Fibroblast of mammary gland (primary cell): ENCODE results near the gene HHAT.

Experiments used
- DNase-seq: peaks from one replicate; pipeline ENCODE4 v3.0.0-alpha.2; 2010; ENCODE audit warnings: low read depth
- H3K4me3 ChIP-seq: 2 replicates; pipeline ENCODE4 v1.5.1; 2011; ENCODE audit warnings: low read depth, mild to moderate bottlenecking, low read length, moderate library complexity; ENCODE audit not compliant: control insufficient read depth
- CTCF ChIP-seq: conservative IDR thresholded peaks from 2 replicates; pipeline ENCODE4 v1.5.1; 2011; ENCODE audit warnings: low read depth, low read length, inconsistent platforms; ENCODE audit not compliant: control insufficient read depth, insufficient read depth

The HHAT gene

GRCh38 chr1:210483821-210484220 is 155.1 kb downstream of the HHAT start:
- no peak for DNase-seq
- TF ChIP-seq CTCF, result no peak
- H3K4me3 ChIP-seq, result no peak overlapping the region

DNA sequence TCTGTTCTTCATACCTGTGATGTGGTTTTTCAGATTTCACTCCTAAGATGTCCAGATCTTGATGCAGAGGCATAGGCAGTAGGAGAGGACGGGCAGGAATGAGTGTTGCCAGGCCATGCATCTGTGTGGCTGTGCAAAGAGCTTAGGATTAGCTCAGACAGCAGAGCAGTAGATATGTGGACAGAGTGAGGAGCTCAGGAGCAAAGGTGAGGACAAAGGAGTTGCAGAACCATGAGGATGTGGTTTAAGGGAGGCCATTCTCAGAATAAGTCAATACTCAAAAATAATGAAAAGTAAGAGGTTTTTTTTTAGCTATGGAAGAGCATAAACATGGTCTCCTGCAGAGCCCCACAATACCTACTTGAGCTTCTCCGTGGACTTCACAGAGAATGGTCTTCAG is 158.3 kb downstream of the HHAT start:
- DNase-seq, result no peak
- no peak for TF ChIP-seq CTCF

DNA sequence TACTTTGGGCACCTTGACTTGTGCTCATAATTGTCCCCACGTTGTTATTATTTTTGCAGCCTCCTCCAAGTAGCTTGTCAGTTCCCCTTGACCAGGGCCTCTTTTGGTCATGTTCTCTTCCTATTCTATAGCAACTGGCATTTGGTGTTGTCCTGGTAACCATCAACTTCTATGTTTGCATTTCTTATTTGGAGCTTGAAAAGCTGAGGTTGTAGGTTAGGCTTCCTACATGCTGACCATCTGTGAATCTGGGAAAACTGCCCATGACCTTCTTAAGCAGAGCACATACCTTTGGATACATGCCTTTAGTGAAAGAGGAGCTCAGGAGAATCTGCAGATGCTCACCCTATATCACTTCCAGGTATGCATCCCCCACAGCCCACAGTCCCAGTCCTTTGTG is 160.8 kb downstream of the HHAT start:
- no peak for DNase-seq
- no peak overlapping the region for H3K4me3 ChIP-seq
- no peak for TF ChIP-seq CTCF

More for the DNA sequence above, 158.3 kb downstream of the HHAT start:
- no peak overlapping the region for H3K4me3 ChIP-seq

DNA sequence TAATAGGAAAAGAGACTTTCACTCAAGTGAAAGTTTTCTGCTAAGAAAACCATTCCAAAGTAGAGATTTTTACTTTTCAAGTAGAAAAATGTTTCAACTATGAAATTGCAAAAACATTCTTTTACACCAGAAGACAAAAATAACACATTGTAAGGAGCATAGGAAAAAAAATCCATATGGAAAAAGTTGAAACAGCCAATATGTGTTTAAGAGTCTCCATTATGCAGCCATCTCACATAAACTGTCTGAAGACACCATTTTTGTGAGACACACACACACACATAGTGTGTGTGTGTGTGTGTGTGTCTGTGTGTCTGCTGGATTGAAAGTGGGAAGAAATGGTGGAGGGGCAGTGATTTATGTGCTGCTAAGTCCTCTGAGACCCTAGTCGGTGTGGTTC is 162.1 kb downstream of the HHAT start:
- TF ChIP-seq CTCF, result no peak
- H3K4me3 ChIP-seq, result no peak overlapping the region

DNA sequence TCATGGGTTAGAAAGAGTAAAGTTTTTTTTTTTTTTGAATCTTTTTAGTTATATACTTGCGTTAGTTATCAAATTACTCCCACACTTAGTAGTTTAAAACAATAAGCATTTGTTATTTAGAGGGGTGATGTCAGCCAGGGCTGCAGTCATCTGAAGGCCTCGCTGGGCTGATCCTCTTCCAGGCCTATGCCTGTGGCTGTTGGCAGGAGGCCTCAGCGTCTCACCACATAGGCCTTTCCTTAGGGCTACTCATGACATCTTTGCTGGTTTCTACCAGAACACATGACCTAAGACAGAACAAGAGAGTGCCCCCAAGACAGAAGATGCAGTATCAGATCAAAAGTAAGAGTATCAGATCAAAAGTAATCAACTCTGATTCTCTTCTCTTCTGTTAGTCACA is 167.4 kb downstream of the HHAT start:
- H3K4me3 ChIP-seq, result no peak overlapping the region
- TF ChIP-seq CTCF, result no peak
- peak; percentile 53 for DNase-seq

More for the DNA sequence above, 162.1 kb downstream of the HHAT start:
- DNase-seq, result no peak

- no peak overlapping the region for H3K4me3 ChIP-seq
- DNase-seq, result no peak
- TF ChIP-seq CTCF, result no peak
Observed at GRCh38 chr1:210499956-210500355, 171.3 kb downstream of the HHAT start.

GRCh38 chr1:210500831-210501230 is 172.1 kb downstream of the HHAT start:
- DNase-seq, result no peak
- no peak for TF ChIP-seq CTCF

More at GRCh38 chr1:210500831-210501230, 172.1 kb downstream of the HHAT start:
- no peak overlapping the region for H3K4me3 ChIP-seq
